HG02943 (cell line): ENCODE data around the gene ST7.
A peak's percentile ranks its signal among the peaks of the same experiment; 100 is the strongest.

Experiments
- ATAC-seq: cut with Tn5 transposase; IDR thresholded peaks from one replicate; pipeline ENCODE4 v1.9.1; 2021; ENCODE audit warnings: mild to moderate bottlenecking, low read depth, moderate library complexity; ENCODE audit not compliant: unreplicated experiment

Gene ST7

GRCh38 chr7:117203205-117203604, 249.9 kb downstream of the ST7 start:
- no peak for ATAC-seq

- no peak for ATAC-seq
Measured at GRCh38 chr7:117205873-117206272, 252.6 kb downstream of the ST7 start.

GRCh38 chr7:117208257-117208656, 255.0 kb downstream of the ST7 start:
- ATAC-seq, result no peak

GRCh38 chr7:117210397-117210796, 257.1 kb downstream of the ST7 start:
- ATAC-seq, result no peak

GRCh38 chr7:117210908-117211307, 257.6 kb downstream of the ST7 start:
- ATAC-seq, result no peak

- no peak for ATAC-seq
Measured at GRCh38 chr7:117211614-117212013, 258.3 kb downstream of the ST7 start.

GRCh38 chr7:117212969-117213877, 259.9 kb downstream of the ST7 start:
- ATAC-seq, result peak; percentile 79

- no peak for ATAC-seq
Measured at GRCh38 chr7:117216010-117216409, 262.7 kb downstream of the ST7 start.

GRCh38 chr7:117216436-117217069, 263.3 kb downstream of the ST7 start:
- no peak for ATAC-seq

- ATAC-seq, result no peak
Measured at GRCh38 chr7:117217106-117218035, 264.1 kb downstream of the ST7 start.

- no peak for ATAC-seq
Measured at GRCh38 chr7:117218700-117219099, 265.4 kb downstream of the ST7 start.

- no peak for ATAC-seq
Measured at GRCh38 chr7:117219485-117219884, 266.2 kb downstream of the ST7 start.

- no peak for ATAC-seq
Measured at GRCh38 chr7:117220836-117221235, 267.5 kb downstream of the ST7 start.

GRCh38 chr7:117225536-117225935, 272.2 kb downstream of the ST7 start:
- ATAC-seq, result no peak

GRCh38 chr7:117227091-117227490, 273.8 kb downstream of the ST7 start:
- no peak for ATAC-seq

GRCh38 chr7:117229350-117229749, 276.0 kb downstream of the ST7 start:
- no peak for ATAC-seq

- ATAC-seq, result no peak
Measured at GRCh38 chr7:117230276-117231046, 277.2 kb downstream of the ST7 start.

GRCh38 chr7:117231047-117231359, 277.7 kb downstream of the ST7 start:
- ATAC-seq, result no peak

- ATAC-seq, result no peak
Measured at GRCh38 chr7:117237646-117238045, 284.3 kb downstream of the ST7 start.

- no peak for ATAC-seq
Measured at GRCh38 chr7:117238472-117238871, 285.2 kb downstream of the ST7 start.
